ENCODE data around the gene NUP62. TPM values are rescaled to one million over a fixed set of nuclear protein-coding genes. Genes with fewer than 3 reads are reported as not detected.
A peak's percentile ranks its signal among the peaks of the same experiment; 100 is the strongest.

The NUP62 gene
- total RNA-seq, 6 experiments from 2014 or later: 9.3 to 55.5 (median 32.6) TPM

- no peaks in the 10 kb centered on the region for H3K27me3 ChIP-seq
- no peak for ATAC-seq
- H3K4me1 ChIP-seq: peaks cover 0 to 22% (median 11%) of the 10 kb centered on the region in 4 donors
- H3K27ac ChIP-seq: no peak overlapping the region
- no peaks in the 10 kb centered on the region for H3K9me3 ChIP-seq
- H3K36me3 ChIP-seq: peaks cover 3 to 37% (median 6%) of the 10 kb centered on the region in 4 donors
- no peak overlapping the region for H3K4me3 ChIP-seq
- intact Hi-C loops (cut with DNase I): no loop called here
- peak; percentile 30 to 55 (median 50) for DNase-seq
- TF ChIP-seq CTCF (IDR thresholded peaks at IDR 0.05) (no peak), POLR2A (IDR thresholded peaks at IDR 0.05) (no peak)
- 76% methylated on average over 23 of the region's 60 CpGs for WGBS (ENCODE audit: insufficient coverage, low coverage, low lambda C conversion rate, missing lambda C conversion rate)
Observed at GRCh38 chr19:49861541-49862378, 67.5 kb downstream of the NUP62 start.

GRCh38 chr19:49861107-49861506 is 68.2 kb downstream of the NUP62 start:
- WGBS (ENCODE audit: insufficient coverage, low coverage, low lambda C conversion rate, missing lambda C conversion rate): 76% methylated on average over 2 of the region's 13 CpGs
- peaks cover 3 to 37% (median 6%) of the 10 kb centered on the region in 4 donors for H3K36me3 ChIP-seq
- H3K27ac ChIP-seq: no peak overlapping the region
- intact Hi-C loops (cut with DNase I): no loop called here
- H3K9me3 ChIP-seq: no peaks in the 10 kb centered on the region
- no peaks in the 10 kb centered on the region for H3K27me3 ChIP-seq
- DNase-seq (peak; percentile 25 to 55 (median 47)), ATAC-seq (no peak)
- no peak overlapping the region for H3K4me3 ChIP-seq
- TF ChIP-seq POLR2A (IDR thresholded peaks at IDR 0.05) (no peak), CTCF (IDR thresholded peaks at IDR 0.05) (no peak)
- peaks cover 0 to 15% (median 6%) of the 10 kb centered on the region in 4 donors for H3K4me1 ChIP-seq

GRCh38 chr19:49860336-49861102 is 68.8 kb downstream of the NUP62 start:
- WGBS (ENCODE audit: insufficient coverage, low coverage, low lambda C conversion rate, missing lambda C conversion rate): 59% methylated on average over 7 of the region's 17 CpGs
- Histone ChIP-seq H3K9me3 (no peaks in the 10 kb centered on the region), H3K4me1 (peaks cover 0 to 10% (median under 1%) of the 10 kb centered on the region in 4 donors), H3K27me3 (no peaks in the 10 kb centered on the region), H3K4me3 (no peak overlapping the region), H3K27ac (no peak overlapping the region), H3K36me3 (peaks cover 3 to 37% (median 6%) of the 10 kb centered on the region in 4 donors)
- intact Hi-C loops (cut with DNase I): no loop called here
- ATAC-seq (no peak), DNase-seq (peak in 2 of 3 donors; percentile 46 to 48)
- TF ChIP-seq POLR2A (IDR thresholded peaks at IDR 0.05) (no peak), CTCF (IDR thresholded peaks at IDR 0.05) (no peak)

- peak in 2 of 3 donors; percentile 45 to 51 for DNase-seq
- no peak for ATAC-seq
- H3K4me3 ChIP-seq: no peak overlapping the region
- 17% methylated on average over 1 of the region's 22 CpGs for WGBS (ENCODE audit: insufficient coverage, low coverage, low lambda C conversion rate, missing lambda C conversion rate)
- no peak overlapping the region for H3K27ac ChIP-seq
- intact Hi-C loops (cut with DNase I): no loop called here
- H3K36me3 ChIP-seq: peaks cover 3 to 44% (median 5%) of the 10 kb centered on the region in 4 donors
- TF ChIP-seq POLR2A (IDR thresholded peaks at IDR 0.05) (no peak), CTCF (IDR thresholded peaks at IDR 0.05) (no peak)
- H3K27me3 ChIP-seq: no peaks in the 10 kb centered on the region
- H3K9me3 ChIP-seq: no peaks in the 10 kb centered on the region
- H3K4me1 ChIP-seq: peaks cover 0 to 2% (median 0%) of the 10 kb centered on the region in 4 donors
Observed at GRCh38 chr19:49859682-49860335, 69.5 kb downstream of the NUP62 start.

Measured in right lobe of liver (tissue), 6 donors.